ENCODE data around the gene SKI.

The SKI gene

GRCh38 chr1:2229911-2230731 is 2.0 kb downstream of the SKI start:
- DNase-seq (ENCODE audit: low read depth), result no peak

- no peak for DNase-seq (ENCODE audit: low read depth)
Observed at GRCh38 chr1:2230781-2231531, 2.8 kb downstream of the SKI start.

GRCh38 chr1:2231532-2232254 is 3.6 kb downstream of the SKI start:
- DNase-seq (ENCODE audit: low read depth), result peak; percentile 76

GRCh38 chr1:2232255-2232915 is 4.3 kb downstream of the SKI start:
- DNase-seq (ENCODE audit: low read depth), result no peak

- DNase-seq (ENCODE audit: low read depth), result no peak
Observed at GRCh38 chr1:2232916-2233438, 4.9 kb downstream of the SKI start.

- no peak for DNase-seq (ENCODE audit: low read depth)
Observed at GRCh38 chr1:2233468-2233867, 5.3 kb downstream of the SKI start.

- DNase-seq (ENCODE audit: low read depth), result peak; percentile 89
Observed at GRCh38 chr1:2233997-2234761, 6.1 kb downstream of the SKI start.

GRCh38 chr1:2234762-2235113 is 6.6 kb downstream of the SKI start:
- DNase-seq (ENCODE audit: low read depth), result no peak

- DNase-seq (ENCODE audit: low read depth), result no peak
Observed at GRCh38 chr1:2235300-2235998, 7.3 kb downstream of the SKI start.

GRCh38 chr1:2236695-2237677 is 8.9 kb downstream of the SKI start:
- DNase-seq (ENCODE audit: low read depth), result no peak

- DNase-seq (ENCODE audit: low read depth), result no peak
Observed at GRCh38 chr1:2237773-2238172, 9.7 kb downstream of the SKI start.

- no peak for DNase-seq (ENCODE audit: low read depth)
Observed at GRCh38 chr1:2238361-2239012, 10.4 kb downstream of the SKI start.

GRCh38 chr1:2239013-2239370 is 10.9 kb downstream of the SKI start:
- DNase-seq (ENCODE audit: low read depth), result no peak

- DNase-seq (ENCODE audit: low read depth), result no peak
Observed at GRCh38 chr1:2239384-2239985, 11.4 kb downstream of the SKI start.

GRCh38 chr1:2240270-2241156 is 12.4 kb downstream of the SKI start:
- DNase-seq (ENCODE audit: low read depth), result no peak

- no peak for DNase-seq (ENCODE audit: low read depth)
Observed at GRCh38 chr1:2241820-2242219, 13.7 kb downstream of the SKI start.
